ENCODE measurements around the gene ZNF417. TPM values are rescaled to one million over a fixed set of nuclear protein-coding genes. Genes with fewer than 3 reads are reported as not detected.
"Not testable (repeated sequence)": the region's sequence is repeated elsewhere in the genome, so short reads cannot be mapped to it uniquely, and the experiment has no call there.

ZNF417 gene
- polyA plus RNA-seq, 2 of the 4 experiments (the other 2 are of a cell fraction): 5.9 to 8.0 TPM

GRCh38 chr19:57886046-57886445 lies 30.3 kb downstream of the ZNF417 start:
- Histone ChIP-seq H3K4me2 (no peak overlapping the region), H3K27ac (no peak overlapping the region), H3K9me3 (peaks cover 76% of the 10 kb centered on the region), H3K4me3 (no peak overlapping the region), H3K4me1 (no peaks in the 10 kb centered on the region)
- no peak for ATAC-seq
- CTCF ChIA-PET: no interaction called here
- TF ChIP-seq ESRRA (IDR thresholded peaks at IDR 0.05; ENCODE audit: borderline replicate concordance, low read length): no peak
- no peak for TF ChIP-seq POLR2A (IDR thresholded peaks at IDR 0.05; ENCODE audit: low read length)
- no peak for TF ChIP-seq SREBF2 (IDR thresholded peaks at IDR 0.05)
- TF ChIP-seq CTCF (IDR thresholded peaks at IDR 0.05): no peak
- TF ChIP-seq ZNF302 (CRISPR knock-in tag; IDR thresholded peaks at IDR 0.05): no peak
- TF ChIP-seq EP300 (IDR thresholded peaks at IDR 0.05): no peak
- no peak for TF ChIP-seq ZC3H11A (IDR thresholded peaks at IDR 0.05)
- TF ChIP-seq ATOH8 (CRISPR knock-in tag; IDR thresholded peaks at IDR 0.05; ENCODE audit: low read depth): no peak
- no peak for TF ChIP-seq MYC (IDR thresholded peaks at IDR 0.05; ENCODE audit: borderline replicate concordance, low read length)
- TF ChIP-seq SMC3 (IDR thresholded peaks at IDR 0.05): no peak
- TF ChIP-seq ZSCAN20 (CRISPR knock-in tag; IDR thresholded peaks at IDR 0.05): no peak
- no peak for TF ChIP-seq RCOR1 (IDR thresholded peaks at IDR 0.05; ENCODE audit: low read depth, low read length)
- no peak for TF ChIP-seq RNF2 (IDR thresholded peaks at IDR 0.05; ENCODE audit: borderline replicate concordance, low read depth)
- TF ChIP-seq CHD2 (IDR thresholded peaks at IDR 0.05; ENCODE audit: low read length, partially characterized antibody): no peak
- TF ChIP-seq RFX5 (IDR thresholded peaks at IDR 0.05): no peak
- TF ChIP-seq HOXB5 (CRISPR knock-in tag; IDR thresholded peaks at IDR 0.05): no peak
- no peak for TF ChIP-seq USF2 (IDR thresholded peaks at IDR 0.05)
- TF ChIP-seq PHF8 (IDR thresholded peaks at IDR 0.05; ENCODE audit: borderline replicate concordance, low read depth): no peak
- no peak for TF ChIP-seq KDM1A (IDR thresholded peaks at IDR 0.05; ENCODE audit: low read depth)
- no peak for TF ChIP-seq REST (IDR thresholded peaks at IDR 0.05)
- POLR2A ChIA-PET: no interaction called here
- FAIRE-seq: no peak
- WGBS (ENCODE audit: missing lambda C conversion rate): 84% methylated on average over 3 of the region's 3 CpGs
- DNase-seq (ENCODE audit: low read depth in 1 of 2, low spot score in 1 of 2): no peak

GRCh38 chr19:57873883-57874799 lies 42.3 kb downstream of the ZNF417 start:
- DNase-seq (ENCODE audit: low read depth in 1 of 2, low spot score in 1 of 2); CTCF ChIA-PET; POLR2A ChIA-PET; H3K4me2 ChIP-seq; H3K27ac ChIP-seq; H3K4me3 ChIP-seq; FAIRE-seq; H3K4me1 ChIP-seq; ATAC-seq: not testable (repeated sequence)
- H3K9me3 ChIP-seq: peaks cover 84% of the 10 kb centered on the region
- WGBS (ENCODE audit: missing lambda C conversion rate): 71% methylated on average over 8 of the region's 8 CpGs

All from A549 (cell line).